ENCODE results near the gene MCRIP1.

- TF ChIP-seq EP300 (IDR thresholded peaks at IDR 0.05; ENCODE audit: borderline replicate concordance) (no peak), REST (IDR thresholded peaks at IDR 0.05; ENCODE audit: low read depth) (no peak)
These were observed 5.7 kb upstream of the MCRIP1 start for GRCh38 chr17:81838753-81839255.

Measured in Ishikawa (cell line).